OCI-LY1 (cell line): ENCODE results near the gene CBLB.

Source experiments
- H2AFZ ChIP-seq: fragments of 200-600 bp; sonication (generic), shearing (Covaris generic); 2 replicates; pipeline ENCODE4 v1.6.0; 2014; ENCODE audit warnings: antibody characterized with exemption, mild to moderate bottlenecking, low read length
- H3F3A ChIP-seq: fragments of 200-600 bp; sonication (generic), shearing (Covaris generic); 2 replicates; pipeline ENCODE4 v1.6.0; 2014; ENCODE audit warnings: mild to moderate bottlenecking, antibody characterized with exemption, low read length, moderate library complexity; ENCODE audit not compliant: insufficient read depth
- H3K27ac ChIP-seq: fragments of 200-600 bp; sonication (generic); 2 replicates; pipeline ENCODE4 v1.5.1; 2014; ENCODE audit warnings: low read length, mixed run types, mild to moderate bottlenecking, low read depth; ENCODE audit not compliant: poor library complexity, severe bottlenecking
- H3K27me3 ChIP-seq: fragments of 200-600 bp; sonication (generic); 2 replicates; pipeline ENCODE4 v1.6.0; 2014; ENCODE audit warnings: antibody characterized with exemption, mild to moderate bottlenecking, low read length, moderate library complexity; ENCODE audit not compliant: insufficient read depth
- H3K36me3 ChIP-seq: fragments of 200-600 bp; sonication (generic); 2 replicates; pipeline ENCODE4 v1.6.1; 2014; ENCODE audit warnings: mild to moderate bottlenecking, antibody characterized with exemption, low read length, moderate library complexity, mixed read lengths; ENCODE audit not compliant: insufficient read depth
- H3K4me1 ChIP-seq: fragments of 200-600 bp; sonication (generic); 2 replicates; pipeline ENCODE4 v1.5.1; 2014; ENCODE audit warnings: mild to moderate bottlenecking, low read length, moderate library complexity; ENCODE audit not compliant: insufficient read depth, severe bottlenecking
- H3K4me2 ChIP-seq: fragments of 200-600 bp; sonication (generic), shearing (Covaris generic); 2 replicates; pipeline ENCODE4 v1.6.1; 2014; ENCODE audit warnings: low read length
- H3K4me3 ChIP-seq: fragments of 200-600 bp; sonication (generic); 2 replicates; pipeline ENCODE4 v1.5.1; 2014; ENCODE audit warnings: low read length, low read depth, mild to moderate bottlenecking, mixed read lengths; ENCODE audit not compliant: poor library complexity, severe bottlenecking
- H3K79me2 ChIP-seq: fragments of 200-600 bp; shearing (Covaris generic); 2 replicates; pipeline ENCODE4 v1.6.1; 2016; ENCODE audit warnings: mixed run types, low read length, mixed read lengths; ENCODE audit not compliant: insufficient read depth
- H3K9ac ChIP-seq: fragments of 200-600 bp; sonication (generic), shearing (Covaris generic); 2 replicates; pipeline ENCODE4 v1.6.1; 2014; ENCODE audit warnings: mild to moderate bottlenecking, low read length, mixed read lengths
- H3K9me2 ChIP-seq: fragments of 200-600 bp; sonication (generic), shearing (Covaris generic); 2 replicates; pipeline ENCODE4 v1.6.1; 2014; ENCODE audit warnings: low read depth, mild to moderate bottlenecking, low read length, mixed read lengths
- H3K9me3 ChIP-seq: fragments of 200-600 bp; shearing (Covaris generic); 2 replicates; pipeline ENCODE4 v1.6.1; 2014; ENCODE audit warnings: low read length, mixed read lengths
- H4K20me1 ChIP-seq: fragments of 200-600 bp; sonication (generic), shearing (Covaris generic); 2 replicates; pipeline ENCODE4 v1.6.0; 2016; ENCODE audit warnings: mild to moderate bottlenecking, low read length; ENCODE audit not compliant: insufficient read depth
- EZH2 ChIP-seq: fragments of 200-600 bp; sonication (generic), shearing (Covaris generic); IDR thresholded peaks from 2 replicates; pipeline ENCODE4 v1.8.0; 2017; ENCODE audit warnings: borderline replicate concordance, mixed run types, mild to moderate bottlenecking, antibody characterized with exemption, low read length, moderate library complexity, mixed read lengths
- TF ChIP-seq, protein P1 (sequence below): fragments of 200-600 bp; sonication (generic), shearing (Covaris generic); IDR thresholded peaks from 2 replicates; pipeline ENCODE4 v1.5.1; 2017; ENCODE audit warnings: mild to moderate bottlenecking, antibody characterized with exemption, low read length, moderate library complexity, mixed read lengths

The CBLB gene

DNA sequence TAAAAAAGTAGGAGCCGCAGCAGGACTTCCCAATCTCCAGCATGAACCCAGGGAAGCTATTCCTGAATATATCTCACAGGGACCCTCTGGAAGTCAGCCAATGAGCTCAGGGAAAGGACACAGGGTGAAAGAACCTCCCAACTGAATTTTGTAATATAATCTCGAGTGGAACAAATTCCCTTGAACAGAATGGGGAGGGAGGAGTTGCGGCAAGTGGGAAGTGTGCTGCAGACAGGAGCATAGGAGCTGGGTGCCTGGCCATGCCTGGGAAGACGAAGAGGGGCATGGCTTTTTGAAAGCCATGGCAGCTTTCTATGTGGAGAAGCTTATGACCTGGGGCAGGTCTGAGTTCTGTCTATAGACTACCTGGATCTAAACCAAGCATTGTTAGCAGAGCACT lies 98.4 kb downstream of the CBLB start:
- TF ChIP-seq, protein P1, sequence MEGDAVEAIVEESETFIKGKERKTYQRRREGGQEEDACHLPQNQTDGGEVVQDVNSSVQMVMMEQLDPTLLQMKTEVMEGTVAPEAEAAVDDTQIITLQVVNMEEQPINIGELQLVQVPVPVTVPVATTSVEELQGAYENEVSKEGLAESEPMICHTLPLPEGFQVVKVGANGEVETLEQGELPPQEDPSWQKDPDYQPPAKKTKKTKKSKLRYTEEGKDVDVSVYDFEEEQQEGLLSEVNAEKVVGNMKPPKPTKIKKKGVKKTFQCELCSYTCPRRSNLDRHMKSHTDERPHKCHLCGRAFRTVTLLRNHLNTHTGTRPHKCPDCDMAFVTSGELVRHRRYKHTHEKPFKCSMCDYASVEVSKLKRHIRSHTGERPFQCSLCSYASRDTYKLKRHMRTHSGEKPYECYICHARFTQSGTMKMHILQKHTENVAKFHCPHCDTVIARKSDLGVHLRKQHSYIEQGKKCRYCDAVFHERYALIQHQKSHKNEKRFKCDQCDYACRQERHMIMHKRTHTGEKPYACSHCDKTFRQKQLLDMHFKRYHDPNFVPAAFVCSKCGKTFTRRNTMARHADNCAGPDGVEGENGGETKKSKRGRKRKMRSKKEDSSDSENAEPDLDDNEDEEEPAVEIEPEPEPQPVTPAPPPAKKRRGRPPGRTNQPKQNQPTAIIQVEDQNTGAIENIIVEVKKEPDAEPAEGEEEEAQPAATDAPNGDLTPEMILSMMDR: no peak
- TF ChIP-seq EZH2: no peak
- 0 out of 2 replicates have a peak, but pooled peaks cover 13% of the 10 kb centered on the region for H3K79me2 ChIP-seq
- no peaks in the 10 kb centered on the region for H3F3A ChIP-seq
- H3K4me3 ChIP-seq: no peak overlapping the region
- no peak overlapping the region for H3K27ac ChIP-seq
- no peaks in the 10 kb centered on the region for H4K20me1 ChIP-seq
- no peaks in the 10 kb centered on the region for H3K27me3 ChIP-seq
- peaks cover 27% of the 10 kb centered on the region for H3K4me1 ChIP-seq
- no peak overlapping the region for H2AFZ ChIP-seq
- no peaks in the 10 kb centered on the region; the same call in 1 of the 2 replicates for H3K9me3 ChIP-seq
- peaks cover 49% of the 10 kb centered on the region for H3K36me3 ChIP-seq
- no peak overlapping the region for H3K4me2 ChIP-seq
- H3K9me2 ChIP-seq: no peaks in the 10 kb centered on the region
- no peak overlapping the region for H3K9ac ChIP-seq

DNA sequence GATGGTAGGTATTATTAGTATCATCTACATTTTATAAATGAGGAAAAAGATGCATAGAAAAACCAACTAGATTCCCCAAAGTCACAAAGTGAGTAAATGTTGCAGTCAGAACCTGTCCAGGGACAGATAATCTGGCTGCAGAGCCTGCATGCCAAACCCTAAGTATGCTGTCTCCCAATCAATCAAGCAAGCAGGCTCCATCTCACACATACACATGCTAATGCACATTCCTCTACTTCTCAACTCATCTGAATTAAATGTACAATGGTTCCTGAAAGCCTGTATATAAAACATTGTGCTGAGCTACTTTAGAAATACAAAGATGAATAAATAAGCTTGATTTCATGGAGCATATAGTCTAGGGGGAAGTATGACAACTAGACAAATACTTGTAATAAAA lies 101.0 kb downstream of the CBLB start:
- H3K4me2 ChIP-seq: no peak overlapping the region
- no peak overlapping the region for H2AFZ ChIP-seq
- H3K36me3 ChIP-seq: peaks cover 50% of the 10 kb centered on the region
- no peak overlapping the region for H3K27ac ChIP-seq
- H3K79me2 ChIP-seq: 0 out of 2 replicates have a peak, but pooled peaks cover 13% of the 10 kb centered on the region
- no peak overlapping the region for H3K4me3 ChIP-seq
- no peaks in the 10 kb centered on the region for H3K27me3 ChIP-seq
- H3K9me3 ChIP-seq: peaks cover 8% of the 10 kb centered on the region; the same call in 1 of the 2 replicates
- TF ChIP-seq, protein P1: no peak
- no peak for TF ChIP-seq EZH2
- H4K20me1 ChIP-seq: no peaks in the 10 kb centered on the region
- H3F3A ChIP-seq: no peaks in the 10 kb centered on the region
- peaks cover 27% of the 10 kb centered on the region for H3K4me1 ChIP-seq
- no peaks in the 10 kb centered on the region for H3K9me2 ChIP-seq
- no peak overlapping the region for H3K9ac ChIP-seq

DNA sequence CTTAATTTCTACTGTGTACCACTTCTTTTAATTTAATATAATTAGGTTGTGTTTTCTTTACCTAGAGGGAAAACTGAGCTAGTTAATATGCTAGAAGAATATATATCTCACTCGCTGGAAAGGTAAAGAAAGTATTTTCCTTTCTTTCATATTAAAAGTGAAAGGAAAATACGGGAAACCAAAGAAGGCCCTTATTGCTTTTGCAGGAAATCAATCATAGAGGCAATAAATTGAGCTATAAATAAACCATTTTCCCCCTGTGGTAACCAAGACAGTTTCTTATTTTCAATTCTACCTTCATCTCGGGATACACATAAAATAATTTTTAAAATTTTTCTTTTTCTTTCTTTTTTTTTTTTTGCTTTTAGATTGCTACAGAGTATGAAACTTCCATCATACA lies 101.6 kb downstream of the CBLB start:
- H3K79me2 ChIP-seq: 0 out of 2 replicates have a peak, but pooled peaks cover 11% of the 10 kb centered on the region

More for the DNA sequence above, 101.6 kb downstream of the CBLB start:
- Histone ChIP-seq H3K27ac (no peak overlapping the region), H3K9me3 (peaks cover 11% of the 10 kb centered on the region; the same call in 1 of the 2 replicates), H3K9me2 (no peaks in the 10 kb centered on the region), H3K4me2 (no peak overlapping the region), H2AFZ (no peak overlapping the region), H3K9ac (no peak overlapping the region), H3K27me3 (no peaks in the 10 kb centered on the region), H4K20me1 (no peaks in the 10 kb centered on the region), H3K4me1 (peaks cover 27% of the 10 kb centered on the region), H3F3A (no peaks in the 10 kb centered on the region), H3K4me3 (no peak overlapping the region), H3K36me3 (peaks cover 50% of the 10 kb centered on the region)
- TF ChIP-seq, protein P1: no peak
